ENCODE measurements around the gene RAMAC. TPM values are rescaled to one million over a fixed set of nuclear protein-coding genes. Genes with fewer than 3 reads are reported as not detected.
"Not testable (repeated sequence)": the region's sequence is repeated elsewhere in the genome, so short reads cannot be mapped to it uniquely, and the experiment has no call there.

RAMAC gene
- total RNA-seq, 1 experiment from 2014 or later, result 64.4 TPM

DNA sequence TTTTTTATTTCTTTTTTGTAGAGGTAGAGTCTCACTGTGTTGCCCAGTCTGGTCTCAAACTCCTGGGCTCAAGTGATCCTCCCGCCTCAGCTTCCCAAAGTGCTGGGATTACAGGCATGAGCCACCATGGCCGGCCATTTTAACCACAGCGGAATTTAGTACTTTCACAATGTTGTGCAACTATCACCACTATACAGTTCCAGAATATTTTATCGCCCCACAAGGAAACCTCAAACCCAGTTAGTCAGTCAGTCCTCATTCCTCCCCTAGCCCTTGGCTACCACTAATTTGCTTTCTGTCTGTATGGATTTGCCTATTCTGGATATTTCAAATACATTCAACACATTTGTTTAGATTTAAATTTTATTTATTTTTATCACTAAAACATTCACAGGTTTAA lies 17.9 kb upstream of the RAMAC start:
- DNase-seq (ENCODE audit: low read depth), result peak; percentile 83

DNA sequence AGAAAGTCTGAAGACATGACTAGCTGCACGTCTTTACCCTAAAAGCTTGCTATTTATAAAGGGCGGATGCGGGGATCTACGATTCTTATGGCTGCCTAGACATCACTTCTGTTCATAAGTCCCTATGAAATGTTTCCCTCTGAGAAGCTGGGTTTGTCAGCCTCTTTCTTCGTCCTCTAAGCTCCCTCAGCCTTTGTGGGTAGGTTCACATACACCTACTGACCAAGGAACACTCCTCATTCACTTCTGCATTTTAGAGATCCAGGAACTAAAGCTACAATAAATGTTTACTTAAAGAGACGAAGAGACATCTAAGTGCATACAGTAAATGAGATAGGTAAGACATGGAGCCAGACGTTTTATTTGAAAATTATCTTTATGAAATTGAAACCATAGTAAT lies 16.7 kb upstream of the RAMAC start:
- no peak for DNase-seq (ENCODE audit: low read depth)

DNA sequence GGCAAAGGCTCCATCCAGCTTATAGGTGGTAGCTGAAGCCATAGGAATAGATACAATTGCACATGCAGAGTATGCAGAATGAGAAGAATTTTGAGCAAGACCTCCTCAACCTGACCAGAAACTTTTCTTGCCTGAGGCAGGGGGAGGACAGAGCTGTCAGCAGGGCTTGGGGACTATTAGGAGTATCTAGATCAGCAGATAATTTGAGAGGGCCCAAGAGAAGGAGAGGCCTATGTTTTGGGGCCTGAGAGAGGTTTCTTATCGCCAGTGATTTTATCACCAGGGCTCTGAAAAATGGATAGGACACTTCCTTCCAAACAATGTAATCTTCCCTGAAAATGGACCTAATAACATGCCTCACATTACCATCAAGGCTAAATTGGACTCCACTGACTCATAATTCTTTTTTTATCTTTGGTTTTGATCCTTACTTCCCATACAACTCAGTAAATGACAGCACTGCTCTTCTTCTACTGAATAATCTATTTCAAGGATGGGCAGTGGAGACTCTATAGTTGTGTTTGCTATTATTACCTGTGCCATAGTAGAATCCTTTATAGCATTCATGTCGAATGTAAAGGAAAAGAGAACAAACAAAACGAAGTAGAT lies 15.8 kb upstream of the RAMAC start:
- no peak for DNase-seq (ENCODE audit: low read depth)

DNA sequence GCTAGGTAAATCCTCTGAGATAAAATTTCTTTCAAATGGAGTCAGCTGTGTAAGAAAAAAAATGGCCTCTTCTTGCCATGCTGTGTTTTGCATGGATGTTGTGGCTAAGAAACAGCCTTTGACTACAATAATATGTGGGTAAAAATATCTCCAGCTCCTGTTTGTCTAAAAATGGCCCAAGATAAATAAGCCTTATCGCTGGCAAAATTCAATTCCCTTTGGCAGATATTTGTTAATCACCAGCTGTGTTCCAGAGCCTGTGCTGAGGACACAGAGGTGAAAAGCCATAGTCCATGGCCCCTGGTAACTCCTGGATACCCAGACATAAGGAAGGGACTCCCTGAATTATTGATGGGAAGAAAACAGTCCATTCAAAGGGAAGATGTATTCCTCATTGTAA lies 15.3 kb upstream of the RAMAC start:
- DNase-seq (ENCODE audit: low read depth), result no peak

DNA sequence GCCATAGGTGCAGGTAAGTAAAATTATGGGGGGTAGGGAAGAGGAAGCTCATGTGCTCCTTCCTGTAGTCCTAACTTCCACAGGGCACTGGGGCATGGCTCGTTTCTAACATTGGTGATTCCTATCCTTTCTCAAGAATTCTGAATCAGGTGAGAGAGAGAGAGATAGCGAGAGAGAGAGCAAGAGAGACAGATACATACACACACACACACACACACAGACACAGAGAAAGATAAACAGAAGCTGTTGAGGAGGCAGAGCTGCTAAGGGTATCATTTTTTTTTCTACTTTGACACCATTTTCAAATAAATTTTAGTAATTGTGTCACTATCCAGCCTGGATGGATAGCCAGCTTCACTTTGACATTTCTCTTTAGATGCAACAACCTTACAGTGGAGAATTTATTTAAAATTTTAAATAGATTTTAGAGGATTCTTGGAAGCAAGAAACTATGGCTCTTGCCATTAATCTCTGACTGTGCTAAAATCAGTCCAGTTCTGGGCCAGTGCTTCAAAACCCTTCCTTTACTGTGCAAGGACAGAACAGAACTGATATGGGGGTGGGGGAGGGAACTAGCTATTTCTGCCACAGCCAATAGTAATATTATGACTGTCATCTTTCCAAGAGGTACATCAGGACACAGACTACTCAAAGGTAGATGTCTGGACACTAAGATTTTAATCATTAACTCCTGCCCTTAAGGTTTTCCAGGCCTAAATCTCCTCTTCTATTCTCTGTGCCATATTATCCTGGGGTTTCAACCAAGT lies 14.6 kb upstream of the RAMAC start:
- DNase-seq (ENCODE audit: low read depth), result no peak

DNA sequence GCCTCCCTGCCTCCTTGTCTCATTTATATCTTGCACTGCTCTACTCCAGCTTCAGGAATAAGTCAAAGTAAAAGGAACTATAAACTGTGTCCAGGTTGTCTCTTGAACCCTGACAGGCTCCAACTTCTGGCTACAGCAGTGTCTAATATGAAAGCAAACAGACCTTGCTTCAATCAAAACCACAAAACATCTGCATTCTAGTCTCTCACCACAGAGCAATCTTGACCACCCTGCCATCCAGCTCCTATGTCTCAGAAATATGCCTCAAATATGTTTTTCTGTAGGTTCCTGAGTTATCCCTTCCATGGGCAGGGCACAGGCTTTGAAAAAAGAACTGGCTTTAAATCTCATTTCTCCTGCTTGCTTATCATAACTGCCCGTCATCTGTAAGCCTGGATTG lies 13.0 kb upstream of the RAMAC start:
- no peak for DNase-seq (ENCODE audit: low read depth)

DNA sequence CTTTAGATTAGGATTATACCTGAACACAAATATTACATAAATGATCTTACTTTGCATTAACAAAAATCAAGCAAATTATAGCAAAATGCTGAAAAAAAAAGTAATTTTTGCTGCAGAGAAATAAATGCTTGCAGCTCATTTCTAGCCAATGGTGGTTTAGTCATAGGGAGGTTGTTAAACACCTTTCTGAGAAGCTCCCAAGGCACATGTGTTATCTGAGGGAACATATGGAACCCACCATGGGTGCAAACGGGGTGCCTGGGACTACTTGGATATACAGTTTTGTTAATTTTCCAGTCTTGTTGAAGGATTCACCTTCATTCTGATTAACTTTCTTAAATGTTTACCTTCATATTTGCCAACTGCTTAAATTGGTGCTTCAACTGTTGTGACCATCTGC lies 8.9 kb upstream of the RAMAC start:
- no peak for DNase-seq (ENCODE audit: low read depth)

DNA sequence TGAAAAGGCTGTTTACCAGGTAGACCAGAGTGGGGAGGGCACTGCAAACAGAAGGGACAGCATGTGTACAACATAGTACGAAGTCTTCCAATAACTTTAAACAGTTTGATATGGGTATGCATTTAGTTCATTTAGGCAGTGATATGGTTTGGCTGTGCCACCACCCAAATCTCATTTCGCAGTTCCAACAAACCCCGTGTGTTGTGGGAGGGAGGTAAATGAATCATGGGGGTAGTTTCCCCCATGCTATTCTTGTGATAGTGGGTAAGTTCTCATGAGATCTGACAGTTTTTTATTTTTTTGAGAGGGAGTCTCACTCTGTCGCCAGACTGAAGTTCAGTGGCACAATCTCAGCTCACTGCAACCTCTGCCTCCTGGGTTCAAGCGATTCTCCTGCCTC lies 7.6 kb upstream of the RAMAC start:
- DNase-seq (ENCODE audit: low read depth), result no peak

DNA sequence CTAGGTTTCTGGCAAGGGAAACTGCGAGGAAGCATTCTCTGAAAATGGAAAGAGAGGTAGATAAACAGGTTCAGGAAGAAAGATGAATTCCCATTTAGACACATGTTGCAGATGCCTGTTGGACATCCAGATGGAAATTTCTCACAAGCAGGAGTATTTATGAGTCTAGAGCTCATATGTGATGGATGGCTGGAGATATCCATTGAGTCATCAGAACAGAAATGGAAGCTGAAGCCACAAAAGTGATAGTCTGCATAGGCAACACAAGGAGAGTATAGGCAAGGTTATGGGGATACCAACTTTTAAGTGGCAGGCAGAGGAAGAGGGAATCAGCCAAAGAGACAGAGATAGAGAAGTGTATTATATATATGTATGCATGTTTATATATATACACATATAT lies 6.3 kb upstream of the RAMAC start:
- DNase-seq (ENCODE audit: low read depth), result no peak

DNA sequence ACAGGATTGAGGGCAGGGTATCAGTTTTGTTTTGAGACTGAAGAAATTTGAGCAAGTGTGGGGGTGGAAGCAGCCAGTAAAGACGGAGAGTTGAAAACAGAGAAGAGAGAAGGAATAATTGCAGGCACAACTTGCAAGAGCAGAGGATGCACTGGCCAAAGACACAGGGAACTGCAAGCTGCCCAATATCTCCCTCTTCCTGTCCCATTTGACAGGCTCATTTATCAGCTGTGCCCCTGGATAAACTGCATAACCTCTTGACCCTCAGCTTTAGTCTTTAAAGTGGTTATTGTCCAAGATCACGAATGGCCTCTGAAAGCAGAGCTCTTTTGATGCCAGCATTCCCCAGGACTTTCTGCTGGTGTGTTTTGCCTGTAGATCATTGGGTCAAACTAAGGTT lies 5.0 kb upstream of the RAMAC start:
- DNase-seq (ENCODE audit: low read depth), result no peak

DNA sequence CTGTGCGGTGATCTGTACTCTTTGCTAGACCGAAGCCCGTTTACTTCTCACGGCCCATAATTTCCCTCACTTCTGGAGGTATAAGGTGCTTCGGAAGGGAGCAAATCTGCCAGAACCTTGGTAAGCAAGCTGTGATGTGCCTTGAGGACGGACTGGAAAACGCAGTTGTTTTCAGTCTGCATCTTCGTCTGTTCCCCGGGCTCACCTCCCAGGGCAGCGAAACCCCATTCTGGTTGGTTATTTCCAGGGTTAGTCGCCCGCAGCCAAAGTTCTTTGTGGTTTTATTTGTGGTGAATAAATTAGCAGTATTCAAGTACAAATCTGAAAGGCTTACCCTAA lies 401 bp downstream of the RAMAC start:
- DNase-seq (ENCODE audit: low read depth), result no peak

DNA sequence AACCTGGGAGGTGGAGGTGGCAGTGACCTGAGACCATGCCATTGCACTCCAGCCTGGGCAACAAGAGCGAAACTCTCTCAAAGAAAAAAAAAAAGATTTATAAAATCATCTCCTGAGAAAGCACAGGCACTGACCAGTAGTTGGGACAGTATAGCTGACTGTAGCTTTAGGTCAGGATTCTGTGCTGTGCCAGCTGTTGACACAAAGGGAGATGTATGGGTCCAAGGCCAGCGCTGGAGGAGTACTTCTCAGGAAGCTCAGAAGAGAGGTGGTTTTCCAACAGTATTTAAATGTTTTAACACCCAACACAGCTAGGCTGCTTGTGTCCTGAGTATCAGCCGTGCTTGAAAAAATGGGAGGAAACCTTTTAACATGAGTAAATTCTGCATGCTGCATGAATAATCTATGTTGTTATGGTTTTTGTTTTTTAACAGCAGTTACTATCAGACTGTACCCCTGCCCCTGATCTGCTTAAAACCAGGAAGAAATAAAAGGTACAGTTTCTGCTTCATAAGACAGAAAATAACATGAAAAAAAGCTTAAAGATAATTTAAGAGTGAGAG lies 6.5 kb downstream of the RAMAC start:
- no peak for DNase-seq (ENCODE audit: low read depth)

DNA sequence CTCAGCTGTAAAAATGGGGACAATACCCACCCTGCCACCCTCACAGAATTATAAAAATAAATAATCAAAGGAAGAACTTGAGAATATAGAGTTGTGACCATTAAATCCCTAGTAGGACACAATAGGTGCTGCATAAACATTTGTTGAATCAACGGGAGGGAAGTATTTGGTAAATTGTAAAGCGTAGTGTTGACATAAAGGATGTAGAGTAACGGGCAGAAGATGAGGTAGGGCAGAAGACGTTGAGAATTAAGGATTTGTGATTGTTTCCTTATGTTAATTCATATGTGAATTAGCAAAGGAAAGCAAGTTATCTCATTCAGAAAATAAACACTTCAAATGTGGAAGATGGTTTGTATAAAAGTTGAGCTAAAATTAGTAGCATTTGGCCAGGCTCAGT lies 7.1 kb downstream of the RAMAC start:
- no peak for DNase-seq (ENCODE audit: low read depth)

DNA sequence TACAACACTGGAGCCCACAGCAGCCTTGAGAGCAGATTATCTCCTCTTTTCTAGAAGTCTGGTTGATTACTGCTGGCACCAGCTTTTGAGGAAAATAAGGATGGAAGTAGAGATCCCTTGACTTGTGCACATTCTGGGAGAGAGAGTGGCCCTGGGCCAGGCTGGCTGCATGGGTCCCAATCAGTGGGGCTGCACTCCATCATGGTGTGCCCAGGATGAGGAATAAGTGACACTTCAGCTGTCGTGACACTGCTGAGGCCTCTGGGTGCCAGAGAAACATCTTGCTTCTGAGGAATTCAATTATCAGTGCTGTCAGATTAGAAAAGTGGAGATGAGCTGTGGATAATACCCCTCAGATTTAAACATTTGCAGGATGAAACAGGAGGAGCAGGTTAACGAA lies 9.1 kb downstream of the RAMAC start:
- DNase-seq (ENCODE audit: low read depth), result no peak

DNA sequence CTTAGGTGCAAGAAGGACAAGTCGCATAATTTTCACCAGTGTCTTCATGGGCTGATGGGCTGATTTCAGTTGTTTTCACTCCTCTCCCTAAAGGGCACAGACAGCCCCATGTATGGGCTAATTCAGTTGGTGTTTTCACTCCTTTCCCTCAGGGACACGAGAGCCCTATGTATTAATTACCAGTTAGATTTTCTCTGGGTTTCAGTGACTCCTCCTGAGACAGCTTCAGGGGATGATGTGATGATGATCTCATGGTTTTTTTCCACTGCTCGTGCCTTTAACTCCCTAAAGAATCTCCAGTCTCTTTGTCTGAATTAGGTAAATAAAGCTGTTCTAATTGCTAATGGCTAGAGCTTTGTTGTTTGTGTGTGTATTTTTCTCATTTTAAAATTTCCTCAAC lies 9.9 kb downstream of the RAMAC start:
- DNase-seq (ENCODE audit: low read depth), result peak; percentile 32

DNA sequence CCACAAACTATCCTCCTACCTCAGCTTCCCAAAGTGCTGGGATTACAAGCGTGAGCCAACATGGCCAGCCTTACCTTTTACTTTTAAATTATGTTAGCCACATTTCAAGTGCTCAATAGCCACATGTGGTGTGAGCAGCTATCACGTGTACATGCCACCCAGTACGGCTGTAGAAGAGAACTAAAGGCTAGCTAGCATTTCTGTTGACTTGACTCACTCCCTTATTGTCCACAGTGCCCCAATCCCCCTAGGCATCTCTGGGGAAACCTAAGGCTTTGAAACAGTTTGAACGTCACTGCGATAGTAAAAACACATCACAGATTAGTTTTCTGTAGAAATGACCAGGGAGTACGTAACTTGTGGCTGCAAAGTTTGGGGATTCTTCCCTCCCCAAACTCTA lies 13.4 kb downstream of the RAMAC start:
- peak; percentile 80 for DNase-seq (ENCODE audit: low read depth)

DNA sequence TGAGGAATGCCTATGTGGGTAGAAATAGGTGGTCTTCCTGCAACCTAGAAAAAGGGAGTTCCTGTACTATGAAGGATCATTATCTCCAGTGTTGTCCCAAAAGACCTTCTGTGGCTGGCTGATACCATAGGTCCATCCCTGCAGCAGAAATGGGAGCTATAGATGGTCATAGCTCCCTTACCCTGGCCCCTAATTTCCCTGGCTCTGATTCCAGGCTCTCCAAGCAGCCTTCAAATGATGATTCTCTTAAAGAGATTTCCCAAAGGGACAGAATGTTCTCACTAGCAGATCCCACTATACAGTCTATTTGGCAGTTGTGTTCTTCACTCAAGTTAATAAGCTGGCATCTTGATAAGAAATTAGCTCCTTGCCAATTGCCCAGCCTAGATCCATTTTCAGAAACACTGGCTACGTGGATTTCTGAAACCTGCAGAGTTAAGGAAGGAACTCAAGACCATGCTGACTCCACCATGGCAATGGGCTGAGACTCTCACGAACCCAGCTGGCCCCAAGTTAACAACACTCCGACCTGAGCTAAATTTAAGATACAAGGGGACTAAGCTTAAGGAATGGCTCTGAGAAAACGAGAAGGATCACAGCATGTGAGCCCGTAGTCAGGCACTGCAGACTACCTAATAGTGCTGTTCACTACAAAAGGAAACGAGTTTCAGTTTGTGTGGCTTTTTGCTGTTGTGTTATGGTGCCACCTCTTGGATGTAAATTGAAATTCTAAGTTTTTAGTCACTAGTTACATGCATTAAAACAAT lies 14.1 kb downstream of the RAMAC start:
- peak; percentile 74 for DNase-seq (ENCODE audit: low read depth)

DNA sequence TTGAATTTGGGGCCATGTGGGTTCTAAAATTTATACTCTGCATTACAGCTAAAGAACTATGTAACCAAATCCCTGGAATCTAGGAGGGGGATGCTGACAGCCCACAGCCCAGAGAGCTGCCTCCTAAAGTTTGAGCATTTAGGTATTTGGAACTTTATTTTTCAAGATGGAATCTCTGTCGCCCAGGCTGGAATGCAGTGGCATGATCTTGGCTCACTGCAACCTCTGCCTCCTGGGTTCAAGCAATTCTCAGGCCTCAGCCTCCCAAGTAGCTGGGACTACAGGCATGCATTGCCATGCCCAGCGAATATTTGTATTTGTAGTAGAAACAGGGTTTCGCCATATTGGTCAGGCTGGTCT lies 14.6 kb downstream of the RAMAC start:
- not testable (repeated sequence) for DNase-seq (ENCODE audit: low read depth)

DNA sequence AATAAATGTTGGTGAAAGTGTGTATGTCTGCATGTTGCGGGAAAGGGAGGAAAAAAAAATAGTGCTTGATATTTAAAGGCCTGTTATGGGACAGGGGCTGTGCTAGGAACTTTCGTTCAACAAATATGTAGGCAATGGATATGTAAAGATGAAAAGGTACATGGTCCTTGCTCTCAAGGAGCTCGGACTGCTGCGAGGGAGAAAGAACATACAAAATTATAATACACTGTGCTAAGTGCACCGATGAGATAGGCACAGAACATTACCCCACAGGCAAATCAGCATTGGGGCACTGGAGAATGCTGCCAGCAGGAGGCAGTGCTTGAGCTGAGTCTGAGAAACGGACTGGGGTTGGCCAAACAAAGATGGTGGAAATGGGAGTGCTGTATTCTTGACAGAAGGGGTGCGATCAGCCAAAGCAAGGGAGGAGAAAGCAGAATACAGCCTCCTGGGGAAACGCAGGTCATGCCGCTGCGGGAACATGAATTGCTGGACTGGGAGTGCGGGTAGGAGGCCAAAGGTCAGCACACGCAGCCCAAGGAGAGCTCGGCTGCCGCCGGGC lies 24.8 kb downstream of the RAMAC start:
- peak; percentile 77 for DNase-seq (ENCODE audit: low read depth)

DNA sequence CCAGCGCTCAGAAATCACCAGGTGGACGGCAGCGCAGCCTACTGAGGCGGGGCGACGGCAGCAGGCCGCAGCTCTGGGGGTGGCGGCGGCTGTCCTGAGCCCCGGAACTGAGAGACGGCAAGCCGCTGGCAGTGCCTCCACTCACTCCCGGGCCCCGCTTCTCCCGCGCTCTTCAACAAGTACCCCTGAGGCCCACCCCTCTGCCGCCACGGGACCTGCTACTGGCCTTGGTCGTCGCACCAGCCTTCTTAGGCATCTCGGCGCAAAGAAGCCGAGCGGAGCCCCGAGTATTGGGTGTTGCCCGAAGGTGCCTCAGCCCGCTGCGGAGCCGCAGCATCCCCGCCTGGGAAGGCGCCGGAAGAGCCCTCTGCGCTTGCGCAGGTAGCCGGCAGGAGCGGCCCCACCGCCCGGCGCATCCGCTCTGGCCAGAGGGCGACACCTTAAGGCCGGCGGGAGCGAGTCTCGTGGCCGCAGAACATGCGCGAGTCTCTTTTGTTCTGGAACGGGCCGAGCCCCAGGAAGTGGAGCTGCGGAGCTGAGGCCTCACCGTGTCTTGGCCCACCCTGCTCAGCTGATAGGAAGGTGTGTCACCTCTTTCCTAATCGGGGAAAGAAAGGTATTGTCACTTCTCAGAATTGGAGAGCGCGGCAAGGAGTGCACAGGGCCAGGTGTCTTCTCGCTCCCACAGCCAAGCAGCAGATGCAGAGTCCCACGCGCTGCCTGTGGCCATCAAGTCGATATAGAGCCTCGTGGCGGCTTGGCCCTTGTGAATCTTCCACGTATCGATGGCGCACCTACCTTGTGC lies 25.5 kb downstream of the RAMAC start, which contains the start of gene C15orf40:
Gene C15orf40, minus strand, starts transcription at position 369 of the 805 bp plus-strand sequence. Its CDS starts 32 bp downstream, at position 337.
- peak; percentile 90 for DNase-seq (ENCODE audit: low read depth)

DNA sequence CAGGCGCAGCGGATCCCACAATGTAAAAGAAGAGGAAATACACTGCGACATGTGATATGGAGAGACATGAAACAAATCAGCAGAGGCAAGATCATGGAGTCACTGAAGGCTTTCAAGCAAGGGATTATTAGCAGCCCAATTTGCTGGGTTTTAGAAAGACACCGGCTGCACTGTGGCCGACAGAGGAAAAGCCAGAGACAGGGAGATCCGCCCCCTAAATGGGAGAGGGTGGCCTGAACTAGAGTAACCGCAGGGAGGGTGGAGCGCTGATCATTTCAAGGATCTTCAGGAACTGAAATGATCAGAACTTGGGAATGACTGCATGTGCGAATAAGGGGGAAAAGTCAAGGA lies 26.0 kb downstream of the RAMAC start:
- peak; percentile 56 for DNase-seq (ENCODE audit: low read depth)

DNA sequence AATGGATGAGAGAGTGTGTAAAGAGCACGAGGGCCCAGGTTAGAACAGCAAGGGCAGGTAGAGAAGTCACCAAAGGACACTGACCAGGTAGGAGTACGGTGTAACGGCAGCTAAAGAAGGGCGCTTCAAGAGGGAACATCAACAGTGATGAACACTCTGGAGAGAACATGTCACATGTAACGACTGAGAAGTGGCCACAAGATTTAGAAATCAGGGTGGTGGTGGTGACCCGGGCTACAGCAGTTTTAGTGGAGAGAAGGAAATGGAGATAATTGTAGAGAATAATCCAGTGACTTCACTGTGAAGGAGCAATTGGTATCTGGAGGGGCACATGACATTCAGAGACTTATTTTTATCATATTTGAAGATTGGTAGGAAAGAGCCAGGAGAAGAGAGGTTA lies 26.6 kb downstream of the RAMAC start:
- no peak for DNase-seq (ENCODE audit: low read depth)

Measured in RPMI7951 (cell line).